Activated CD8-positive, alpha-beta memory T cell treated with anti-CD3 and anti-CD28 coated beads for 1 hour (primary cell): ENCODE measurements around the gene NKAPD1.
"Not testable (repeated sequence)": the region's sequence is repeated elsewhere in the genome, so short reads cannot be mapped to it uniquely, and the experiment has no call there.

ENCODE experiments used
- DNase-seq, 2 donors: peaks; one replicate each; pipeline ENCODE4 v3.0.0-alpha.2; 2020; ENCODE audit warnings: low read depth in 1 of 2; ENCODE audit errors: extremely low read depth in 1 of 2

The NKAPD1 gene

GRCh38 chr11:112086422-112087191, 12.5 kb downstream of the NKAPD1 start, which contains the start of the genes SDHD and TIMM8B:
SDHD (plus strand) TSS chr11:112086873; CDS start chr11:112086908, 35 bp downstream.
TIMM8B (minus strand) TSS chr11:112086756; CDS start chr11:112086723, 33 bp downstream.
- DNase-seq = peak; percentile 89 to 94

- DNase-seq = no peak
Observed at GRCh38 chr11:112087212-112087611, 13.1 kb downstream of the NKAPD1 start.

GRCh38 chr11:112095302-112095701, 21.2 kb downstream of the NKAPD1 start:
- not testable (repeated sequence) for DNase-seq

GRCh38 chr11:112096194-112096593, 22.1 kb downstream of the NKAPD1 start:
- no peak for DNase-seq

- no peak for DNase-seq
Observed at GRCh38 chr11:112097734-112098528, 23.8 kb downstream of the NKAPD1 start.

GRCh38 chr11:112100462-112100861, 26.4 kb downstream of the NKAPD1 start:
- DNase-seq = no peak

GRCh38 chr11:112103446-112103845, 29.3 kb downstream of the NKAPD1 start:
- no peak for DNase-seq

- DNase-seq = no peak
Observed at GRCh38 chr11:112106070-112106469, 32.0 kb downstream of the NKAPD1 start.

- no peak for DNase-seq
Observed at GRCh38 chr11:112113539-112114457, 39.7 kb downstream of the NKAPD1 start.

- no peak for DNase-seq
Observed at GRCh38 chr11:112114460-112114859, 40.4 kb downstream of the NKAPD1 start.

- DNase-seq = no peak
Observed at GRCh38 chr11:112115386-112115785, 41.3 kb downstream of the NKAPD1 start.

GRCh38 chr11:112118176-112118575, 44.1 kb downstream of the NKAPD1 start:
- no peak for DNase-seq

- no peak for DNase-seq
Observed at GRCh38 chr11:112121981-112122615, 48.0 kb downstream of the NKAPD1 start.

- DNase-seq = no peak
Observed at GRCh38 chr11:112123129-112123528, 49.0 kb downstream of the NKAPD1 start.

- no peak for DNase-seq
Observed at GRCh38 chr11:112127056-112127455, 53.0 kb downstream of the NKAPD1 start.

- DNase-seq = no peak
Observed at GRCh38 chr11:112128483-112129121, 54.5 kb downstream of the NKAPD1 start.

GRCh38 chr11:112129656-112130055, 55.6 kb downstream of the NKAPD1 start:
- DNase-seq = no peak

GRCh38 chr11:112132737-112133136, 58.6 kb downstream of the NKAPD1 start:
- no peak for DNase-seq

- DNase-seq = no peak
Observed at GRCh38 chr11:112134473-112134872, 60.4 kb downstream of the NKAPD1 start.
